Stimulated activated CD4-positive, alpha-beta T cell treated with anti-CD3 and anti-CD28 coated beads, Interleukin-1b, Interleukin-23, amount 100 ng/mL, for 48 hours (primary cell): ENCODE data around the gene SLCO3A1.

Experiments
- DNase-seq: peaks from one replicate; pipeline ENCODE4 v3.0.0-alpha.2; 2020

The SLCO3A1 gene

GRCh38 chr15:91916051-91916450 lies 62.5 kb downstream of the SLCO3A1 start:
- DNase-seq, result no peak

DNA sequence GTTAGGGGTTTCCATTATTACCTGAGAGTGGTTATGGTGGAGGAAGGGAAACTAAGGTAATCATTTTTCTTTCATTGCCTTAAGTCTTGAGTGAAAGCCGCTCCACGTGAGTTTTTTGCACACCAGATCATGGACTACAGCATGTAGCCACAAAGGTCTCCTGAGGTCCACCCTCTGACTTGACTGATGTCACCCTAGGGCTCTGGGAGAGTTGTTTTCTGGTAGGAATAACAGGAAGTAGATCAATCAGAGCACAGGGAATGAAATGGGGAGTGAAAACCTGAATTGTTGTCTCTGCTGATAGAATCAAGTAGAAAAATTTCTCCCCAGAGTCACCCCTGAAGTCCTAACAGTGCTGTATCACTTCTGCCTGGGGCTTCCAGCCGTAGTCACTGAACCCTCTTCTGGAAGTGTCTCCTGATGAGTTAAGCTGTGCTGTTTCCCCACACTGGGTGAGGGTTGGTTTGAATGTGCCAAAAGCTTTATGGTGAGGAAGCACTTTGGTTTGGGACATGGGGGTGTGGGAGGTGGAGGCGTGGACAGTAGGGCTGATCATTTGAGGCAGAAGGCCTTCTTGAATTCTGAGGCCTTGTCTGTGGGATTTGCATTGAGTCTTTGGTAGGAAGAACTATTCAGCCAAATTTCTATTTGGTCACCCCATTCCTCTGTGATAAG lies 64.3 kb downstream of the SLCO3A1 start:
- DNase-seq, result no peak

GRCh38 chr15:91919014-91919534 lies 65.6 kb downstream of the SLCO3A1 start:
- no peak for DNase-seq

DNA sequence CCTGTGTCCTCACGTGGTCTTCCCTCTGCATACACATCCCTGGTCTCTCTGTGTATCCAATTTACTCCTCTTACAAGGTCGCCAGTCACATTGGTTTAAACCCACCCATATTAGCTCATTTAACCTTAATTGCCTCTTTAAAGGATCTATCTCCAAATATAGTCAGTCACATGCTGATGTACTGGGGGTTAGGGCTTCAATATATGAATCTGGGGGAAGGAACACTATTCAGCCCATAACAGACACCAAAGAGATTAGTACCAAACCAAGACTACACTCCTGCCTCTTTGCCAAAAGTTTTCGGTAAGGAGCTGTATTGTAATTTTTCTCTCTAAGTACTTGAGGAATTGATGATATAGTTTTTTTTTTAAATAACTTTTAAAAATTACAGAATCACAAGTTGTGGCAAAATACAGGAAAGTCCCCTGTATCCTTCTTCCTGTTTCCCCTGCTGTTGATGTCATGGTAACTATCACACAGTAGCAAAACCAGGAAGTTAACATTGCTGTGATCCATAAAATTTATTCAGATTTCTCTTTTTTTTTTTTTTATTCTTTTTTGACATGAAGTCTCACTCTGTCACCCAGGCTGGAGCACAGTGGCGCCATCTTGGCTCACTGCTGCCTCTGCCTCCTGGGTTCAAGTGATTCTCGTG lies 67.8 kb downstream of the SLCO3A1 start:
- no peak for DNase-seq

- DNase-seq, result no peak
Measured at GRCh38 chr15:91921843-91922198, 68.3 kb downstream of the SLCO3A1 start.

DNA sequence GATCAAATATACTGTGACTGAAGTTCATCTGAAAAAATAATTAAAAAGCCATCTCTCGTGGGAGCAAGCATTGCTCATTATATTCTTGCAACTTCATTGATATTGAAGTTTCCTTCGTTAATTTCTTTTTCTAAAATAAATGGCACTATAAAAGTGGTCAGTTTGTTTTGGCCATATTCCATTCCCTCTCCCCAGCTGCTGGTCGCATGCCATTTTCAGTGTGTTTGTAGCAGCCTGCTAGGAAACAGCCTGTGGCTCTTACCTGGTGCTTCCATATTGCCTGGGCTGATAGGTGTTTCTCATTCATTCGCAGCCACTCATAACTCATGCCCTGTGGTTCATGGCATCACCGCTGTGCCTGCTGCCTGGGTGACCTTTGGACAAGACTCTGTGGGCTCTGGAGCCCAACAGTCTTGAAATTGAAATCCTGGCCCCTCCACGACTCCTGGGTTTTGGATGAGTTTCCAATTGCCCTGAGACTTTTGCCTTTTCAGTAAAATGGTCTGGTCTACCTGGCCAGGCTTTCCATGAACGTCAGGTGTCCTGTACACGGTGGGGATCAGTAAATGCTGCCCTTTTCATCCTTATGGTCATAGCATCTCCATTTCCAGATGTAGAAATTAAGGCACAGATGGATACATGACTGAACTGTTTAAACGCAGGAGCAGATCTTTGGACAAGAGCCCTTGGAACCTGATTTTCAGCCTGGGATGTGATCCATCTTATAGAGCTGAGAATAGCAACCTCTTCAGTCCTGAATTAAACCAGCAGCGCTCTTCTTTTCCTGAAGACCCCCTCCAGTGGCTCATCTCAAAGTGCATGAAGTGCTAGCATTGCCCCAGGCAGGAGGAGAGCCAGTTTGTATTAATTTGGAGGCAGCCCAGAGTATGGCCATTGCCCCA lies 69.4 kb downstream of the SLCO3A1 start:
- no peak for DNase-seq

DNA sequence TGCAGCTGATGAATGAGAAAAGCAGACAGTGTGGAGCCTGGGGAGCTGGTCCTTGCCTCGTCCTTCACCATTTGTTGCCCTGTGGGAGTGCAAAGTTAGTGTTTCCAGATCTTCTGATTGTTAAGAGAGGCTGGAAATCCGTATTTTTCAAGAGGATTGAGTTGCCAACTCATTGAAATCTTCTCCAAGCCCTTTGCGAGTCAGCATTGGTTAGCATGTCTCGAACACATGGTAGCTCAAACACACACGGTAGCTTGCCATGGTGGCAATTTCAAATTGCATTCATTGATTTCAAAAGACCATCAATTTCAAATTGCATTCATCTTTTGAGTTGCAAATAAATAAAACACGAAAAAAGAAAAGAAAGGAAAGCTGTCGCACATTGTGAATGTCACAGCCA lies 70.7 kb downstream of the SLCO3A1 start:
- DNase-seq, result no peak

DNA sequence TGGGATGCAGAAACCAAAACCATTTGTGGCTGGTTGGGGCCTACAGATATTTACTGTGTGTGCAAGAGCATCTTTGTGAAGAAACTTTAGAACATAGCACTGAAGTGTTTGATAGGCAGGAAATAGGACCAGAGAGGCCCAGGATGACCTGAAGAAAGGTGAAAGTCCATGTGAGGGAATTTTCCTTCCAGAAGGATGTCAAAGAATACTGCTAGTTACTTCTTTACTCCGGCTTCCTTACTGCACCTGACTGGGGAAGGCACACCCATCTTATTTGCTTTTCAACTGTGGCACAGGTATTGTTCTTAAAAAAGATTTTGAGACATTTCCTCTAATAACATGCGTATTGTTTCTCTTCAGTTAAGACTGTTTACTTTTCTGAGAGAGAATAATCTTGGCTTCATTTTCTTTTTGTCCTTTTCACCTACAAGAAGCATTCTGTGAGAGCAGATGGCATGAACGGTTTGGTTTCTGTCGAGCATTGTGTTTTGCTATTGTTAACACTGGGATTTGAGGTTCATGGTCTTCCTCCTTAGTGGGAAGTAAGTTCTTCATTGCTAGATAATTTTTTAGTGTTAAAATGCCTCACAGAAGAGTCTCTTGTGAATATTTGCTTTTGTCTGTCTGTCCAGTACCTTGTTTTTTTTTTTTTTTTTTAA lies 71.5 kb downstream of the SLCO3A1 start:
- DNase-seq, result no peak

GRCh38 chr15:91925794-91926193 lies 72.3 kb downstream of the SLCO3A1 start:
- DNase-seq, result no peak

GRCh38 chr15:91926908-91927270 lies 73.4 kb downstream of the SLCO3A1 start:
- no peak for DNase-seq

- no peak for DNase-seq
Measured at GRCh38 chr15:91927585-91927984, 74.1 kb downstream of the SLCO3A1 start.

DNA sequence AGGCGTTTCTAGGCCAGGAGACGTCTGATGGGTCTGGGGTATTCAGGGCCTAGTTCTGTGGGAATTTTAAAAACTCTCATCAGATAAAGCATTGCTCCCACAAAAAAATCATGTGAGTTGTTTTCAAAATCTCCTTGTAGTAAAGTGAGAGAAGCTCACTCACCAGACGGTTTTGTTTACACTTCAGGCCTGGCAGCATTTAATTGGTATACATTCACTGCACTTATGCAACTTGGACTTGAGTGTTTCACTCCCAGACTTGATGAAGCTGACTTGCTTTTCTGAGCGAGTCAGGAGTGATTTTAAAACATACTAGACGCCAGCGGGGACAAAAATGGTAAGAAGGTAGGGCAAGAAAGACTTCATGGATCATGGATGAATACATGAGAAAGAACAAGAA lies 75.2 kb downstream of the SLCO3A1 start:
- DNase-seq, result no peak

GRCh38 chr15:91929509-91929908 lies 76.0 kb downstream of the SLCO3A1 start:
- DNase-seq, result no peak

GRCh38 chr15:91930092-91930491 lies 76.6 kb downstream of the SLCO3A1 start:
- DNase-seq, result no peak

DNA sequence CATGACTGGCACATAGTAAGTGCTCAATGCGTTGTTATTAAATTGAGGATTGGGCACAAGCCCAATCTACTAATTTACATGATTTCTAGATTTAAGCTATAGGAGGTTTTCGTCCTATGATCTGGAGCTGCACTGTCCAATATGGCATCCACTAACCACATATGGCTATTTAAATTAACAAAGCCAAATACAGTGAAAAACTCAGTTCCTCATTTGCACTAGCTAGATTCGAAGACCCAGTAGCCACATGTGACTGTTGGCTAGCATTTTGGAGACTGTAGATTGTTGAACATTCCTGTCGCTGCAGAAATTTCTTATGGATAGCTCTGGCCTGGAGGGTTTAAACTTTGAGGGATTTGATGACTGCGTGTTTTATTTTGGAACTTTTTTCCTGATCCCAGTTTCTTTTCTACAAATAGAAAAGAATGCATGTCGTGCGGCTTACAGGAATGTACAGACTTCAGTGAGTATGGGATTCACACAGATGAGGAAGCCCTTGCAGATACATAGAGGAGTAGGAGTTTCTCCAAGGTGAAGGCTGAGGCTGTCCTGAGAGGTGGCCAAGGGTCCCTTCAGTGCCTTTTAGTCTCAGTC lies 82.8 kb downstream of the SLCO3A1 start:
- DNase-seq, result no peak

- no peak for DNase-seq
Measured at GRCh38 chr15:91936927-91937326, 83.4 kb downstream of the SLCO3A1 start.

- no peak for DNase-seq
Measured at GRCh38 chr15:91938136-91938535, 84.6 kb downstream of the SLCO3A1 start.

DNA sequence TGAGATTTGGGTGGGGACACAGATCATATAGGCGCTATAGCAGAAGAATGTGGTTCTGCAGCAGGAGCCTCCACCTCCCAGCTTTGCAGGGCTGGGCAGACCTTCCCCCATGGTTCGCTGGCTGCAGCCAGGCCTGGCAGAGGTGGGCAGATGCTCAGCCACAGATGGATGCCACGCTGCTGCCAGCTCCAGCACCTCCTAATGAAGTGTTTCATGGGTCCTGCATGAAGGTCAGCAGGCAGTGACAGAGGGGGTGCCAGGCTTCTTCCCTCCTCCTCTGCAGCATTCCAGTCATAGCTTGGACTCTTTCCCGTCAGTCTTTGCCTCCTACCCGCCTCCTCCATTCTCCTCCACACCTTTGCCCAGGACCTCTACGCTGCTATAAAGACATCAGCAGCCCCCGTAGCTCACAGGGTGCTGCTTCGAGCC lies 85.9 kb downstream of the SLCO3A1 start:
- no peak for DNase-seq

GRCh38 chr15:91940496-91941381 lies 87.2 kb downstream of the SLCO3A1 start:
- DNase-seq, result peak; percentile 38

- no peak for DNase-seq
Measured at GRCh38 chr15:91941871-91942658, 88.6 kb downstream of the SLCO3A1 start.
